Measurements from ENCODE around the gene FBXL2. TPM values are rescaled to one million over a fixed set of nuclear protein-coding genes. Genes with fewer than 3 reads are reported as not detected.

The FBXL2 gene
- total and polyA plus RNA-seq, 4 donors = 2.4 to 28.7 (median 6.5) TPM

DNA sequence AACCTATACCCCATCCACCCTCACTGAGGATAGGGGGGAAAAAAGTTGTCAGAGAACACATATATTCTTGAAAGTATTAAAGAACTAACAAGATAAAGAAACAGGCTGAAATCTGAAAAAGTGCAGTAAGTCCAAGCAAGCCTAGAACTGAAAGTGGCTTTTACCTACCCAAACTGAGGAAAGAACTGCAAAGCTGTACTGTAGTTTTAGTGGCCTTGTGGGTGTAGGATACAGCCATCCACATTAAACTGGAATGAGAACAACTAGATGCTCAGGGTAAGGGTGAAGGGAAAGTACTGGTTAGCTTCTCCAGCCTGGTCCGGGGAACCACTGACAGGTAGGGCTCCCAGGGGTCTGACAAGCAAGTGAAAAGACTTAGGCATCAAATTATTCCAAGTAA, 152.8 kb downstream of the FBXL2 start:
- no peak for DNase-seq
- no peak overlapping the region for H3K4me3 ChIP-seq
- H3K9me3 ChIP-seq (ENCODE audit: control insufficient read depth in 4 of 4, insufficient read depth in 3 of 4, low read length in 3 of 4) = no peaks in the 10 kb centered on the region
- no peak for ATAC-seq (ENCODE audit: insufficient read depth, low FRiP score)
- H3K4me1 ChIP-seq (ENCODE audit: control insufficient read depth in 5 of 5, insufficient read depth in 5 of 5, low read length in 5 of 5) = peaks cover 0 to 26% (median 11%) of the 10 kb centered on the region in 5 donors
- TF ChIP-seq CTCF (IDR thresholded peaks at IDR 0.05; ENCODE audit: control extremely low read depth, extremely low read depth) = no peak
- WGBS, 2 donors = 83 to 95% methylated on average over 1 of the region's 1 CpG
- H3K36me3 ChIP-seq (ENCODE audit: control insufficient read depth in 4 of 4, insufficient read depth in 4 of 4, low read length in 4 of 4) = peaks cover 0 to 7% (median 0%) of the 10 kb centered on the region in 4 donors
- H3K9ac ChIP-seq (ENCODE audit: insufficient read depth in 1 of 2, low read length in 2 of 2) = no peak overlapping the region
- H3K27ac ChIP-seq (ENCODE audit: low read depth in 1 of 2, low read length in 1 of 2) = no peak overlapping the region
- H3K27me3 ChIP-seq (ENCODE audit: control insufficient read depth in 3 of 3, insufficient read depth in 3 of 3, low read length in 2 of 3) = no peaks in the 10 kb centered on the region

DNA sequence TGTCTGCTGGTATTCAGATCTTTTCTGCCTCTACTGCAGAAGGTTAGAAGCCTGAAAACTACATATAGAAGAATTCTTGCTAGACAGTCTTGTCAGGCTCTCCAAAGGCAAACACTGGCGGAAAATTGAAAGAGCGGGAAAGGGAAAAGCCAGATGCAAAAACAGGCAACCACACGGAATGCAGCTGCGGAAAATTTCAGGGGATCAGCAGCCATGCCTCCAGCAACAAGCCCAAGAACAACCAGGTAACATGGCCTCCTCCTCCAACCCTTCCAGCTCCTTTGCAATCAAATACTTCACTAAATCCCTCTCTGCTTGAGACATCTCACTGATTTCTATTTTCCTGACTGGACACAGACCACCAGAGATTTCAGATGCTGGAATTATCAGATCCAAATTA, 153.3 kb downstream of the FBXL2 start:
- no peak overlapping the region for H3K9ac ChIP-seq (ENCODE audit: insufficient read depth in 1 of 2, low read length in 2 of 2)

DNA sequence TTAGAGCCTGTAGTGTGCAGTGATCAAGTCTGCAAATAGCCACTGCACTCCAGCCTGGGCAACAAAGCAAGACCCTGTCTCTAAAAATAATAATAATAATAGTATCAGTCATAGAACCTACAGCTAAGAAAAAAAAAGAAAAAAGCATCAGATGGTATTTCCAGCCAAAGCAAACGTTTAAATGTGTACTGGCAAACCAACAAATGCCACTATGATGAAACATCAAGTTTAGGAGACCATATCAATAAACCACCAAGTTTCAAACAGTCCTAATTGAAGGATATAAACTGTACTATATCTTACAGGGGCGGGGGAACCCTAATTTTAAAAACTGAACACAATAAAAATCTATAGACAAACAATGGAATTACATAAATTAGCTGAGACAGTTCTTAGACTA, 156.6 kb downstream of the FBXL2 start:
- Histone ChIP-seq H3K9me3 (ENCODE audit: control insufficient read depth in 4 of 4, insufficient read depth in 3 of 4, low read length in 3 of 4) (no peaks in the 10 kb centered on the region), H3K27ac (ENCODE audit: low read depth in 1 of 2, low read length in 1 of 2) (no peak overlapping the region), H3K27me3 (ENCODE audit: control insufficient read depth in 3 of 3, insufficient read depth in 3 of 3, low read length in 2 of 3) (no peaks in the 10 kb centered on the region), H3K4me1 (ENCODE audit: control insufficient read depth in 5 of 5, insufficient read depth in 5 of 5, low read length in 5 of 5) (peaks cover 2 to 23% (median 15%) of the 10 kb centered on the region in 5 donors), H3K9ac (ENCODE audit: insufficient read depth in 1 of 2, low read length in 2 of 2) (no peak overlapping the region), H3K36me3 (ENCODE audit: control insufficient read depth in 4 of 4, insufficient read depth in 4 of 4, low read length in 4 of 4) (no peaks in the 10 kb centered on the region), H3K4me3 (no peak overlapping the region)
- DNase-seq = no peak
- ATAC-seq (ENCODE audit: insufficient read depth, low FRiP score) = no peak
- no peak for TF ChIP-seq CTCF (IDR thresholded peaks at IDR 0.05; ENCODE audit: control extremely low read depth, extremely low read depth)
- 52 to 53% methylated on average over 2 of the region's 2 CpGs for WGBS, 2 donors

More for the DNA sequence above, 153.3 kb downstream of the FBXL2 start:
- no peaks in the 10 kb centered on the region for H3K27me3 ChIP-seq (ENCODE audit: control insufficient read depth in 3 of 3, insufficient read depth in 3 of 3, low read length in 2 of 3)
- no peak for TF ChIP-seq CTCF (IDR thresholded peaks at IDR 0.05; ENCODE audit: control extremely low read depth, extremely low read depth)
- 94 to 95% methylated on average over 4 of the region's 4 CpGs for WGBS, 2 donors
- no peak for ATAC-seq (ENCODE audit: insufficient read depth, low FRiP score)
- H3K27ac ChIP-seq (ENCODE audit: low read depth in 1 of 2, low read length in 1 of 2) = no peak overlapping the region
- H3K4me3 ChIP-seq = no peak overlapping the region
- DNase-seq = no peak
- H3K4me1 ChIP-seq (ENCODE audit: control insufficient read depth in 5 of 5, insufficient read depth in 5 of 5, low read length in 5 of 5) = peaks cover 0 to 23% (median 11%) of the 10 kb centered on the region in 5 donors
- peaks cover 0 to 4% (median 0%) of the 10 kb centered on the region in 4 donors for H3K36me3 ChIP-seq (ENCODE audit: control insufficient read depth in 4 of 4, insufficient read depth in 4 of 4, low read length in 4 of 4)
- no peaks in the 10 kb centered on the region for H3K9me3 ChIP-seq (ENCODE audit: control insufficient read depth in 4 of 4, insufficient read depth in 3 of 4, low read length in 3 of 4)

Small RNA genes lying within 50 kb of the gene (small RNA-seq; reads per million reads assigned to genes)
- gene RNU7-110P (ENCODE audit: low replicate concordance) = not detected

Other genes with a start within 250 kb of the FBXL2 start
- 10 to 100 TPM; 38.6 to 89.8 TPM for gene GLB1, start 180.3 kb upstream of the FBXL2 start, total RNA-seq
- 10 to 100 TPM; 13.9 to 47.3 TPM for gene GLB1, start 180.3 kb upstream of the FBXL2 start, polyA plus RNA-seq
- gene TMPPE, start 180.3 kb upstream of the FBXL2 start, total RNA-seq = 10 to 100 TPM in 1 of 2 donors, 1 to 10 TPM in 1; 8.4 to 16.5 TPM
- 1 to 10 TPM; 1.4 to 2.1 TPM for gene TMPPE, start 180.3 kb upstream of the FBXL2 start, polyA plus RNA-seq
- 100 to 1,000 TPM; 180 to 233 TPM for gene CRTAP, start 163.4 kb upstream of the FBXL2 start, total RNA-seq
- 100 to 1,000 TPM in 1 of 2 donors, 10 to 100 TPM in 1; 78.4 to 105 TPM for gene CRTAP, start 163.4 kb upstream of the FBXL2 start, polyA plus RNA-seq
- gene SUSD5, start 58.6 kb upstream of the FBXL2 start, total RNA-seq = 1 to 10 TPM; 1.8 to 2.9 TPM
- under 1 TPM; 0.17 to 0.30 TPM for gene SUSD5, start 58.6 kb upstream of the FBXL2 start, polyA plus RNA-seq
- 10 to 100 TPM; 60.2 to 95.2 TPM for gene UBP1, start 163.0 kb downstream of the FBXL2 start, total RNA-seq
- gene UBP1, start 163.0 kb downstream of the FBXL2 start, polyA plus RNA-seq = 10 to 100 TPM; 23.1 to 31.5 TPM